GM23248 (cell line): Measurements from ENCODE around the gene CBFA2T2. TPM values are rescaled to one million over a fixed set of nuclear protein-coding genes. Genes with fewer than 3 reads are reported as not detected.
A peak's percentile ranks its signal among the peaks of the same experiment; 100 is the strongest.
"Not testable (repeated sequence)": the region's sequence is repeated elsewhere in the genome, so short reads cannot be mapped to it uniquely, and the experiment has no call there.

Experiments used
- DNase-seq: peaks from one replicate; pipeline ENCODE4 v3.0.0-alpha.2; 2015
- H2AFZ ChIP-seq: fragments of 200-600 bp; sonication (generic); 2 replicates; pipeline ENCODE4 v1.6.1; 2016; ENCODE audit warnings: antibody characterized with exemption
- H3F3A ChIP-seq: fragments of 200-600 bp; sonication (generic); 2 replicates; pipeline ENCODE4 v1.6.1; 2016; ENCODE audit warnings: mild to moderate bottlenecking, antibody characterized with exemption, mixed run types; ENCODE audit not compliant: insufficient read depth
- H3K27ac ChIP-seq: fragments of 200-600 bp; sonication (generic); 2 replicates; pipeline ENCODE4 v1.5.1; 2016; ENCODE audit warnings: mild to moderate bottlenecking
- H3K27me3 ChIP-seq: fragments of 200-600 bp; sonication (generic); replicated peaks from 2 replicates; pipeline ENCODE4 v1.6.1; 2016; ENCODE audit warnings: mild to moderate bottlenecking; ENCODE audit not compliant: insufficient read depth
- H3K36me3 ChIP-seq: fragments of 200-600 bp; sonication (generic); 2 replicates; pipeline ENCODE4 v1.6.1; 2016; ENCODE audit warnings: low read depth, mild to moderate bottlenecking
- H3K4me1 ChIP-seq: fragments of 200-600 bp; sonication (generic); 2 replicates; pipeline ENCODE4 v1.6.1; 2016; ENCODE audit warnings: mild to moderate bottlenecking; ENCODE audit not compliant: insufficient read depth
- H3K4me2 ChIP-seq: fragments of 200-600 bp; sonication (generic); one replicate; pipeline ENCODE4 v1.6.1; 2016; ENCODE audit warnings: mild to moderate bottlenecking; ENCODE audit not compliant: unreplicated experiment
- H3K4me3 ChIP-seq: fragments of 200-600 bp; sonication (generic); 2 replicates; pipeline ENCODE4 v1.5.1; 2016; ENCODE audit warnings: mild to moderate bottlenecking
- H3K79me2 ChIP-seq: fragments of 200-600 bp; sonication (generic); 2 replicates; pipeline ENCODE4 v1.6.1; 2016; ENCODE audit warnings: mild to moderate bottlenecking; ENCODE audit not compliant: insufficient read depth
- H3K9ac ChIP-seq: fragments of 200-600 bp; sonication (generic); 2 replicates; pipeline ENCODE4 v1.6.1; 2016; ENCODE audit warnings: mild to moderate bottlenecking
- H3K9me2 ChIP-seq: fragments of 200-600 bp; sonication (generic); 2 replicates; pipeline ENCODE4 v1.6.1; 2016; ENCODE audit warnings: mixed run types, mild to moderate bottlenecking, moderate library complexity; ENCODE audit not compliant: insufficient read depth
- H3K9me3 ChIP-seq: fragments of 200-600 bp; sonication (generic); one replicate; pipeline ENCODE4 v1.6.1; 2017; ENCODE audit warnings: low read depth
- H4K20me1 ChIP-seq: fragments of 200-600 bp; sonication (generic); 2 replicates; pipeline ENCODE4 v1.6.0; 2016; ENCODE audit not compliant: insufficient read depth
- EZH2 ChIP-seq: fragments of 200-600 bp; sonication (generic); IDR thresholded peaks from 2 replicates; pipeline ENCODE4 v1.6.1; 2018; ENCODE audit warnings: antibody characterized with exemption, mild to moderate bottlenecking; ENCODE audit not compliant: insufficient read depth, poor library complexity, severe bottlenecking
- EZH2phosphoT487 ChIP-seq: fragments of 200-600 bp; sonication (generic); IDR thresholded peaks from 2 replicates; pipeline ENCODE4 v1.6.1; 2018; ENCODE audit warnings: antibody characterized with exemption, moderate library complexity, mild to moderate bottlenecking, low read depth; ENCODE audit not compliant: insufficient read depth
- WGBS, 2 experiments: methylation state at CpG; one replicate each; pipeline ENCODE4 v1.1.6; 2015 to 2017; ENCODE audit warnings: low lambda C conversion rate in 2 of 2, low coverage in 1 of 2; ENCODE audit errors: missing lambda C conversion rate in 2 of 2; 5-methylcytosine and 5-hydroxymethylcytosine counted together
- in situ Hi-C: fragments of 300-500 bp; cut with MboI; formaldehyde crosslinking; loops from 2 replicates; pipeline ENCODE4 v1.15.0; 2020
- polyA plus RNA-seq: library from polyadenylated mRNA; unstranded; fragments of >200 nt; fragmentation: Nextera tagmentation; extraction: Ambion mirVana; gene quantifications from 2 replicates; pipeline ENCODE4 v1.2.1, GENCODE V29; 2016
- total RNA-seq: library from RNA; depleted of rRNA; stranded (reverse); fragments of >200 nt; shearing (Covaris generic); gene quantifications from 2 replicates; pipeline ENCODE4 v1.2.3, GENCODE V29; 2014

CBFA2T2 gene
- total and polyA plus RNA-seq, 2 experiments from 2014 or later, result 5.3 to 8.7 TPM

- no peaks in the 10 kb centered on the region for H3F3A ChIP-seq
- H4K20me1 ChIP-seq, result no peaks in the 10 kb centered on the region
- TF ChIP-seq EZH2phosphoT487, result no peak
- TF ChIP-seq EZH2, result no peak
- H3K4me3 ChIP-seq, result no peak overlapping the region
- H3K79me2 ChIP-seq, result no peaks in the 10 kb centered on the region
- H3K4me2 ChIP-seq, result no peak overlapping the region
- H3K36me3 ChIP-seq, result no peaks in the 10 kb centered on the region
- no peak for DNase-seq
- WGBS, 2 experiments, result 84% methylated on average over 8 of the region's 8 CpGs
- H3K27me3 ChIP-seq, result no peaks in the 10 kb centered on the region
- H3K9ac ChIP-seq, result no peak overlapping the region
- no peaks in the 10 kb centered on the region for H3K4me1 ChIP-seq
- in situ Hi-C loops, result no loop called here
- H3K27ac ChIP-seq, result no peak overlapping the region
- H3K9me3 ChIP-seq, result no peaks in the 10 kb centered on the region
- H2AFZ ChIP-seq, result no peak overlapping the region
- no peaks in the 10 kb centered on the region for H3K9me2 ChIP-seq
Measured at GRCh38 chr20:33481431-33481941, 8.4 kb upstream of the CBFA2T2 start.

- Histone ChIP-seq H3K9me2 (no peaks in the 10 kb centered on the region), H3K4me2 (no peak overlapping the region), H3K9me3 (no peaks in the 10 kb centered on the region), H3K79me2 (no peaks in the 10 kb centered on the region), H3K36me3 (no peaks in the 10 kb centered on the region), H2AFZ (no peak overlapping the region), H3F3A (no peaks in the 10 kb centered on the region), H3K9ac (no peak overlapping the region), H3K27me3 (no peaks in the 10 kb centered on the region), H3K4me1 (no peaks in the 10 kb centered on the region), H3K27ac (no peak overlapping the region), H3K4me3 (no peak overlapping the region), H4K20me1 (no peaks in the 10 kb centered on the region)
- in situ Hi-C loops, result no loop called here
- no peak for DNase-seq
- 66 to 70% methylated on average over 6 of the region's 6 CpGs for WGBS, 2 experiments
- TF ChIP-seq EZH2phosphoT487 (no peak), EZH2 (no peak)
Measured at GRCh38 chr20:33482581-33482980, 7.3 kb upstream of the CBFA2T2 start.

- 63 to 67% methylated on average over 5 of the region's 5 CpGs for WGBS, 2 experiments
- H3K9ac ChIP-seq, H3K36me3 ChIP-seq, DNase-seq, in situ Hi-C loops, H3K4me1 ChIP-seq, H4K20me1 ChIP-seq, H3K27me3 ChIP-seq, H3K27ac ChIP-seq, H3K4me3 ChIP-seq, H3K4me2 ChIP-seq, H2AFZ ChIP-seq, H3F3A ChIP-seq, H3K9me2 ChIP-seq, H3K79me2 ChIP-seq, H3K9me3 ChIP-seq: not testable (repeated sequence)
Measured at GRCh38 chr20:33483186-33483585, 6.7 kb upstream of the CBFA2T2 start.

- H3K9me3 ChIP-seq, result no peaks in the 10 kb centered on the region
- H4K20me1 ChIP-seq, result no peaks in the 10 kb centered on the region
- no peaks in the 10 kb centered on the region for H3K36me3 ChIP-seq
- H3K9me2 ChIP-seq, result no peaks in the 10 kb centered on the region
- H3K79me2 ChIP-seq, result peaks cover 27% of the 10 kb centered on the region
- TF ChIP-seq EZH2 (no peak), EZH2phosphoT487 (no peak)
- no peak overlapping the region for H3K9ac ChIP-seq
- no peak overlapping the region for H2AFZ ChIP-seq
- H3K4me2 ChIP-seq, result no peak overlapping the region
- no peak overlapping the region for H3K4me3 ChIP-seq
- no peak for DNase-seq
- peaks cover 6% of the 10 kb centered on the region for H3K4me1 ChIP-seq
- peaks cover 8% of the 10 kb centered on the region; the same call in 1 of the 2 replicates for H3F3A ChIP-seq
- no peak overlapping the region for H3K27ac ChIP-seq
- in situ Hi-C loops, result no loop called here
- WGBS, 2 experiments, result 89 to 90% methylated on average over 10 of the region's 10 CpGs
- H3K27me3 ChIP-seq, result no peaks in the 10 kb centered on the region
Measured at GRCh38 chr20:33488201-33488600, 1.7 kb upstream of the CBFA2T2 start.

GRCh38 chr20:33488661-33489494 is 1.0 kb upstream of the CBFA2T2 start:
- Histone ChIP-seq H3K4me2 (peak overlapping the region; percentile 85), H3K79me2 (peaks cover 34% of the 10 kb centered on the region), H3K4me3 (peak overlapping the region; percentile 83), H3K9ac (peak overlapping the region; percentile 92), H3K27ac (peak overlapping the region; percentile 92), H2AFZ (peak overlapping the region; percentile 95)
- H3K36me3 ChIP-seq, H3K9me3 ChIP-seq, DNase-seq, H3K27me3 ChIP-seq, in situ Hi-C loops, H3K4me1 ChIP-seq, H3F3A ChIP-seq, H4K20me1 ChIP-seq, H3K9me2 ChIP-seq: not testable (repeated sequence)
- 75 to 78% methylated on average over 29 to 32 of the region's 32 CpGs for WGBS, 2 experiments
